NCI-H187 treated with DMSO at 0.1 percent for 48 hours (cell line): Measurements from ENCODE around the gene PRKD1.

ENCODE experiments used
- DNase-seq: peaks from one replicate; lab custom pipeline; 2025; lab: John Stamatoyannopoulos, UW

PRKD1 gene

GRCh38 chr14:29927376-29928116 is at the start of gene PRKD1:
Gene PRKD1 (minus strand): TSS chr14:29927847.
- no peak for DNase-seq

DNA sequence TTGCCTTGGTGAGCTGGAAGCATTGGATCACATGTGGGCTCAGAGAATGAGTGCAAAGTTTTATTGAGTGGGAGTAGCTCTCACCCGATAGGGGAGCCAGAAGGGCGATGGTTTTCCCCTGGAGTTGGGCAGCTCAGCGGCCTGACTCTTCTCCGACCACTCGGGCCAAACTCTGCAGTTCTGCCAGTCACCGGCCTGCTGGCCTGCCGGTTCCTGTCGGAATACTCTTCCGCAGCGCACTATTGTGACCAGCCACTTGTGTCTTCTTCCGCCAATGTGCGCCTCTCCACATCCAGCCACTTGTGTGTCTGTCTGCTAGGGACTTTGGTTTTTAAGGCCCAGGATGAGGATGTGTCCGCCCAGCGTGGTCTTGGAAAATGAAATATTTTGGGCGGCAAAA is 43.5 kb upstream of the PRKD1 start:
- no peak for DNase-seq

DNA sequence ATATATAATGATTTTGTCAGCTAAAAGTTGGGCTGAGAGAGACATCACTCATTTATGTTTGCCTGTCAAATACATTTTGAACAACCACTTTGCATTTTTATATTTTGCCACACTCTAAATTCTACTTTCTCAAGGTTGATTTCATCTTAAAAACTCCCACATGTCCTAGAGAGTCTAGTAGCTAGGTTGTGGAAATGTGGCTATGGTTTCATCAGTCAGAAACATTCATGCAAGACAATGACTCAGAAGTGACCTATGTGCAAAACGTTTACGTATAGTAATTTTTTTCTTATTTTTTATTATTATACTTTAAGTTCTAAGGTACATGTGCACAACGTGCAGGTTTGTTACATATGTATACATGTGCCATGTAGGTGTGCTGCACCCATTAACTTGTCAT is 27.4 kb upstream of the PRKD1 start:
- DNase-seq: no peak

- no peak for DNase-seq
These were observed 25.9 kb upstream of the PRKD1 start for GRCh38 chr14:29953501-29953900.

- no peak for DNase-seq
These were observed 16.4 kb upstream of the PRKD1 start for GRCh38 chr14:29944091-29944490.

GRCh38 chr14:29941401-29941800 is 13.8 kb upstream of the PRKD1 start:
- no peak for DNase-seq

GRCh38 chr14:29940482-29940881 is 12.8 kb upstream of the PRKD1 start:
- DNase-seq: no peak

- no peak for DNase-seq
These were observed 9.5 kb upstream of the PRKD1 start for GRCh38 chr14:29937116-29937515.

DNA sequence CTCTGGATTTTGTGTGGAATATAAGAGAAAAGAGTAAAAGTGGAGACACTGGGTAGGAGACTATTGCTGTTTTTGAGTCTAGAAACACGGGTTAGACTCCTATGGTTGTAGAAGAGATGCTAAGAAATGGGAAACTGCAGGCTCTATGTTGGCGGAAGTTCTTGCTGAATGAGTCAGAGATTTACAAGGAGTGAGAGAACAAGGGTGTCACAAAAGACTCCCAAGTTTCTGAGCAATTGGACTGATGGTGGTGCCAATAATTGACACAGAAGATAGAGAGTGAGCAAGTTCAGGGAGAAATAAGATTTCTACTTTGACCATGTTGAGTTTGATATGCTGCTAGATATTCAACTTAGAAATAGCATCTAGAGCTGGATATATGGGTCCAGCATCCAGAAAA is 2.6 kb upstream of the PRKD1 start:
- DNase-seq: no peak

DNA sequence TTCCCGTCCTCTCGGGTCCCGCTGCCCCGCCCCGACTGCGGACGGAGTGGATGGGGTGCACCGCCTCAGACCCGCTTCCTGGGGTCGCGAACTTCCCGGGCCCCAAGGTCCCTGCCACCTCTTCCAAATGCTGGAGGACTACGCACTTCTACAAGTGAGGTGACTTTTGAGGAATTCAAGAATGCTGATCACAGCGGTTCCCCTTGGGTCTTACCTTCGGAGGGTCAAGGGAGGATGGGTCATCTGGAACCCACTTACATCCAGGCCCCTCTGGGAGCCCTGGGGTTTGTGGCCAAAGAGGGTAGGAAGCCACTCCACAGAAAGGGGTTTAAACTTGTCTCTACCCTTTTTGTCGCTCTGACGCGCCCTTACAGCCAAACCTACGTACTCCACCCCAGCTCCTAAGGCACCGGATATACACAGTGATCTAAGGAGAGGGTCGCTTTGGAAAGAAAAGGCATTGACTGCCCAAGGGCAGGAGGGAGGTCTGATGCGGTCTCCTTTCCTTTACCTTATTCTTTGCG is 532 bp upstream of the PRKD1 start:
- no peak for DNase-seq

DNA sequence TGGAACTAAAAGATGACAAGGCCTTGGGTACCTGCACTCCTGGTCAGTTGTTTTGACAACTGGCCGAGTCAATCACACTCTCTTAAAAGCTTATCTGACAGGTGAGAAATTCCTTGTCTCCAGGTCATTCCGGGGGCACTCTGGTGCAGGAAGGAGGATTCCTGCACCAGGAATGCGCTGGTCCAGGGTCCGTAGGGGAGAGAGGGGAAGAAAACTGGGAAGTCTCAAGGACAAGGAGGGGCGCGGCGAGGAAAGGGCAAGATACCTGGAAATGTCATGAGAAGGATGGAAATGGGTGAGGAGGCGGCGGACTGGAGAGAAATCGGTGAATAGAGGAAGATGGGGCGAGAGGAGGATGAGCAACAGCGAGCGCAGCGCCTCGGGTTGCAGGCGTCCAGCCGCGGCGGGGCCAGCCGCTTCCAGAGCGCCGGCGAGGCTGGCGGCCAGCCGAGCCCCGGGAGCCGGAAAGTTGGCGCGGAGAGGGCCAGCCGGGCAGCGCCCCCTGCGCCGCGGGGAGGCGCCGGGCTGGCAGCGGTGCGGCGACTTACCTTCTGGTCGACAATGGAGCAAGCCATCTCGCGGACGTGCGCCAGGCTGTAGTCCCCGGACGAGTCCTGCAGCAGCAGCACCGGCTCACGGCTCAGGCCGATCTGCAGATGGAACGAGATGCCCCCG is 809 bp downstream of the PRKD1 start:
- no peak for DNase-seq

DNA sequence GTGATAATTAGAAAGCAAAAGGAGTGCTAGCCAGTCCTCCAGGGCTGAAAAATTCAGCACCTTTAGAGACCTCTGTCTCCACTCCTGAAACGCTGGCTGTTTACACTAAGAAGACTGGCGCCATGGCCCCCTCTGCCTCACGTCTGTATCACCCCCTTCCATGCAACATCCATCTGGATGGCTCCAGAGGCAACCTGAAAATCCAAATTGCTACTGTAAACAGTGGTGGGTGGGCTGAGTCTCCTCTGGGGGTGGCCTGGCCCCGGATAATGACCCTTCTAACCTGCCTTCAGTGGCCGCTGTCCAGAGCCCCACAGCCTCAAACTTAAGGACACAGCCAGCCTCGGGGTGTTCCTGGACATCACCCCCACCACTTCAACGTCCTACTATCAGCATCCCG is 1.4 kb downstream of the PRKD1 start:
- DNase-seq: no peak

DNA sequence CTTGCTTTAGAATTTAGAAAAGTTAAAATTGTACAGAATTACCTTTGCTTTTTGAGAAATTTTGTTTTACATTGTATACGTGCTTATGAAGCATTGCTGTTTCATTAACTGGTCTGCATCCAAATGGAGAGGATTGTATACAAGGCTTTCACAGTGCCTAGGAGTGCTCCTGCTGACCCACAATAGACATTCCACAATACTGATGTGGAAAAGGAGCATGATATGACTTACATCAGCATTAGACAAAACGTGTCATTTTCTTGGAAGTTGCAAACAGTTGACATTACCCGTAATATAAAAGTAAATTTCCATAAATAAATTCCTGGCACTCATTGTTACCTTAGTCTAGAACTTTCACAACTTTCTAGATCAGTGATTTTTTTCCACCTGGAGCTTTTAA is 1.9 kb downstream of the PRKD1 start:
- no peak for DNase-seq

DNA sequence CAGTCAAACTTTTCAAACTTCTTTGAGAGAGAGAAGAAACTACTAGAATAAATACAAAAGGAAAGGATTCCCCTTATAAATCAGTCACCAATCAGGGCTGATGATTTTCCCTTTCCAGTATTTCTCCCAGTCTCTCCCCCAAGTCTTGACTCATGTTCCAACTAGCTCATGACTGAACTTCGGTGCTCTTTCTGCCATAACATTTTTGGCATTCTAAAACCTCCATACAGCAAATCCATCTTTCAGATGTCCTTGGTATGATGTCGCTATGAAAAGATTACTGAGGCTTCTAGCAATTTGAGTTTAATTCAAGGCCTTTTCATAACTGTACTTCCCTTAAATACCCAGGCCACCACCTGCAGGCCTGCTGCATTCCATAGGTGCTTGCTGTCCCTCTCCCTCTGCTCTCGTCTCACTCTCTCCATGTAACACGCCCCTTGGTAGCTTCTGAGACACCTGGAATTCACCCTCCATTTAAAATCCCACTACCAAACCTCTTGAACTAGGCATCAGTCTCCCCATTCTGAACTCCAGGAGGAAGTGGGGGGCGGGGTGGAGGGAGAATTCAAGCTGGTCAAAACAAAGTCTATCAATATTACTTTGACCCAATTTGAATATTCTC is 2.4 kb downstream of the PRKD1 start:
- DNase-seq: no peak

DNA sequence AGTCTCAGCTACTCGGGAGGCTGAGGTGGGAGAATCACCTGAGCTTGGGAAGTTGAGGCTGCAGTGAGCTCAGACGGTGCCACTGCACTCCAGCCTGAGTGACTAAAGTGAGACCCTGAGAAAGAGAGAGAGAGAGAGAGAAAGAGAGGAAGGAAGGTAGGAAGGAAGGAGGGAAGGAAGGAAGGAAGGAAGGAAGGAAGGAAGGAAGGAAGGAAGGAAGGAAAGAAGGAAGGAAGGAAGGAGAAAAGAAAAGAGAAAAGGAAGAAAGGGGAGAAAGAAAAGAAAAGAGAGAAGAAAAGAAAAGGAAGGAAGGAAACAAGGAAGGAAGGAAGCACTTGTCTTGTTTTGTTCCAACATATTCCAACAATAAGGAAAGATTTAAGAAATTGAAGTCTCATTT is 7.8 kb downstream of the PRKD1 start:
- DNase-seq: no peak

DNA sequence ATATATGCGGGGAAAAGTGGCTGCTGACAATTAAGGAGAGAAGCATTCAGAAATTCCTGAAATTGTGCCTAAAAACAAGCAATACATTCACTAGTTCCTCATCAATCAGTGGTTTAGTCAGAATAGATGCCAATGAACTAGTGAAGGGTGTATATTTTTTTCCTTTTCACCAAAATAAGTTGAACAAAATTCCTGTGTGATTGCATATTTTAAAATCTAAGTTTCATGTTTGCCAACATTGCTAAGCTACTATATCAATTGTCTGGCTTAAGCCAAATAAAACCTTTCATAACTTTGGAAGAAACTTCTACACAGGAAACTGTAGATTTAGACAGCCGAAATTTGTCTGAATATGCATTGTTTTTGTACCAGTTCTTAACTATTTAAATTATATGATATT is 8.7 kb downstream of the PRKD1 start:
- no peak for DNase-seq

GRCh38 chr14:29913566-29913965 is 14.1 kb downstream of the PRKD1 start:
- no peak for DNase-seq

GRCh38 chr14:29911810-29912209 is 15.8 kb downstream of the PRKD1 start:
- DNase-seq: no peak

- no peak for DNase-seq
These were observed 18.7 kb downstream of the PRKD1 start for GRCh38 chr14:29908652-29909577.

GRCh38 chr14:29906256-29906870 is 21.3 kb downstream of the PRKD1 start:
- DNase-seq: no peak

DNA sequence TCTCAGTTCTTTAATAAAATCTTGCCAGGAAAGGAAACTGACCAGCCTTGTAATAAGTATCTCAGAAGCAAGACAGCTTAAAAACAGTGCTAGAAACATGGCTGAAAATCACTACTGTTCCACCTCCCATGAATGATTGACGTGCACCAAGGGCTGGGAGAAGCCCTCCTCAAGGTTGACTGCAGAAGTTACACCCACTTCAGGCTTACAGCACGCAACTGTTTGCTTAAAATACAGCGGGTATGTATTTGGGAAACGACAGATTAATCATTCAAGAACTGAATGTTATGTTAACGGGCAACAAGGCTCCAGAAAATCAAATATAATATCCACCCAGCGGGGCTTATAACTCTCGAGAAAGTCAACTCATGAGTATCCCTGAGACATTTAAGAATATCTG is 22.1 kb downstream of the PRKD1 start:
- no peak for DNase-seq
